Activated CD4-positive, alpha-beta T cell treated with anti-CD3 and anti-CD28 coated beads, Interleukin-2, amount 10 ng/mL, durations not matched to agents 7 days and 5 days (primary cell): Measurements from ENCODE around the gene DBNL. TPM values are rescaled to one million over a fixed set of nuclear protein-coding genes. Genes with fewer than 3 reads are reported as not detected.

Experiments
- CTCF ChIA-PET: fragments of 350-600 bp; sonication (Branson Sonifier 250); formaldehyde crosslinking; loops from one replicate; lab custom pipeline; 2021; ENCODE audit warnings: antibody characterized with exemption; lab: Charles Lee
- POLR2A ChIA-PET: fragments of 350-600 bp; sonication (Branson Sonifier 250); formaldehyde crosslinking; loops from one replicate; lab custom pipeline; 2021; ENCODE audit warnings: antibody characterized with exemption; lab: Charles Lee
- DNase-seq: peaks from one replicate; pipeline ENCODE4 v3.0.0-alpha.2; 2020
- H3K27ac Mint-ChIP-seq: one replicate; pipeline ENCODE4 v1.8.0; 2021; ENCODE audit warnings: mild to moderate bottlenecking, moderate library complexity, mixed read lengths
- H3K27me3 Mint-ChIP-seq: one replicate; pipeline ENCODE4 v1.8.0; 2021; ENCODE audit warnings: mixed read lengths
- H3K36me3 Mint-ChIP-seq: one replicate; pipeline ENCODE4 v1.8.0; 2021; ENCODE audit warnings: low read depth, mixed read lengths
- H3K4me1 Mint-ChIP-seq: one replicate; pipeline ENCODE4 v1.8.0; 2021; ENCODE audit warnings: mixed read lengths
- H3K4me3 Mint-ChIP-seq: one replicate; pipeline ENCODE4 v1.8.0; 2021; ENCODE audit warnings: mild to moderate bottlenecking, moderate library complexity, mixed read lengths
- H3K9me3 Mint-ChIP-seq: one replicate; pipeline ENCODE4 v1.8.0; 2021; ENCODE audit warnings: mixed read lengths
- microRNA-seq: library from miRNA; unstranded; fragments of <30 nt; microRNA quantifications from one replicate; pipeline ENCODE4 v1.2.0, GENCODE V29; 2021; ENCODE audit warnings: borderline microRNAs expressed, borderline replicate concordance
- total RNA-seq, 2 experiments: library from RNA; stranded (reverse); gene quantifications; one replicate each; pipeline ENCODE4 v1.2.3, GENCODE V29; 2021

Gene DBNL
- total RNA-seq, 2 experiments from 2014 or later, result 152 to 168 TPM

- H3K36me3 Mint-ChIP-seq, result no peaks in the 10 kb centered on the region
- H3K9me3 Mint-ChIP-seq, result no peaks in the 10 kb centered on the region
- no peak overlapping the region for H3K27ac Mint-ChIP-seq
- ChIA-PET CTCF (interaction anchor here (2.0 kb wide), 1 partner anchor 15 kb away, joined by 9 read pairs; the partner anchor contains the start of gene POLD2), POLR2A (no interaction called here)
- peaks cover 10% of the 10 kb centered on the region for H3K4me1 Mint-ChIP-seq
- DNase-seq, result no peak
- H3K27me3 Mint-ChIP-seq, result peaks cover 13% of the 10 kb centered on the region
- H3K4me3 Mint-ChIP-seq, result no peak overlapping the region
These were observed 63.7 kb downstream of the DBNL start for GRCh38 chr7:44107961-44108767.

DNA sequence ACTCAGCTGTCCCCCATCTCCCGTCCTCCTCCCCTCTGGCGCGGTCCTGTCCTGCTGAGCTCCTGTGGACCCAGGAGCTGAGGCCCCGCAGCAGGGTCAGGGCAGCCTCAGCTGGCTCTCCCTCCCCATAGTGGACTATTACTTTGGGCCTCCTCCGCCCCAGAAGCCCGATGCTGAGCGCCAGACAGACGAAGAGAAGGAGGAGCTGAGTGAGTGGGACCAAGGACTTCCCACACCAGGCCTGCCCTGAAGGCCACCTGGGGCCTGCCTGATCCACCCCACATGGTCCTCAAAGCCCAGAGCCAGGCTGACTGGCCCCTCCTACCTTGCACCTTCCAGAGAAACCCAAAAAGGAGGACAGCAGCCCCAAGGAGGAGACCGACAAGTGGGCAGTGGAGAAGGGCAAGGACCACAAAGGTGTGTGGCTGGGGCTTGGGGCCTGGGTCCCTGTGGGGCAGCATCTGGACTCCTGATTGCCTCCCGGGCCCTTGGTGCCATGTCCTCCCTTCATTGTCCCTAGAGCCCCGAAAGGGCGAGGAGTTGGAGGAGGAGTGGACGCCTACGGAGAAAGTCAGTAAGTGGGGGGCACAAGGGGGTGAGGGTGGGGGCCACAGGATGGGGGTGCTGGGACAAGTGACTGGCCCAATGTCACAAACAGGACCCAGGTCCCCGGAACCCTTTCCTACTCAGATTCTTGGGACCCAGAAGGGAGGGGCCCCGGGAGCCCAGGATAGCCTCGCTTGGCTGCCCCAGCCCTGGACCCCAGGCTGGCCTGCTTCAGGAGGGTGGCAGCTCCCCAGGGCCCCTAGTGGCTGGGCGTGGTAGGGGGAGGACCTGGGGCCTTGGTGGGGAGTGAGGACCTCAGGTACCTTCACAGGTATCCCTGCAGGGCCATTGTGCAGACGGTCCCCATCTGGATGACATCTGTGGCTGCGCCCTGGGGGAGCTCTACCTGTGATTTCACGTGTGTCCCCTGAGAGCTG, 64.6 kb downstream of the DBNL start:
- ChIA-PET CTCF (interaction anchor here (0.6 to 3.9 kb wide), 3 partner anchors 11 to 26 kb away, joined by 4 to 16 read pairs (median 9); partner anchors contain the start of gene POLD2), POLR2A (no interaction called here)
- no peak overlapping the region for H3K27ac Mint-ChIP-seq
- no peaks in the 10 kb centered on the region for H3K9me3 Mint-ChIP-seq
- no peak overlapping the region for H3K4me3 Mint-ChIP-seq
- H3K4me1 Mint-ChIP-seq, result peaks cover 10% of the 10 kb centered on the region
- H3K36me3 Mint-ChIP-seq, result no peaks in the 10 kb centered on the region
- DNase-seq, result no peak
- peaks cover 8% of the 10 kb centered on the region for H3K27me3 Mint-ChIP-seq

GRCh38 chr7:44109991-44110390, 65.5 kb downstream of the DBNL start:
- peaks cover 8% of the 10 kb centered on the region for H3K27me3 Mint-ChIP-seq
- H3K4me1 Mint-ChIP-seq, result peaks cover 7% of the 10 kb centered on the region
- H3K27ac Mint-ChIP-seq, result no peak overlapping the region
- no peak for DNase-seq
- ChIA-PET CTCF (interaction anchor here (0.6 to 3.9 kb wide), 3 partner anchors 12 to 25 kb away, joined by 4 to 16 read pairs (median 9); partner anchors contain the start of gene POLD2), POLR2A (no interaction called here)
- H3K36me3 Mint-ChIP-seq, result no peaks in the 10 kb centered on the region
- no peak overlapping the region for H3K4me3 Mint-ChIP-seq
- H3K9me3 Mint-ChIP-seq, result no peaks in the 10 kb centered on the region

DNA sequence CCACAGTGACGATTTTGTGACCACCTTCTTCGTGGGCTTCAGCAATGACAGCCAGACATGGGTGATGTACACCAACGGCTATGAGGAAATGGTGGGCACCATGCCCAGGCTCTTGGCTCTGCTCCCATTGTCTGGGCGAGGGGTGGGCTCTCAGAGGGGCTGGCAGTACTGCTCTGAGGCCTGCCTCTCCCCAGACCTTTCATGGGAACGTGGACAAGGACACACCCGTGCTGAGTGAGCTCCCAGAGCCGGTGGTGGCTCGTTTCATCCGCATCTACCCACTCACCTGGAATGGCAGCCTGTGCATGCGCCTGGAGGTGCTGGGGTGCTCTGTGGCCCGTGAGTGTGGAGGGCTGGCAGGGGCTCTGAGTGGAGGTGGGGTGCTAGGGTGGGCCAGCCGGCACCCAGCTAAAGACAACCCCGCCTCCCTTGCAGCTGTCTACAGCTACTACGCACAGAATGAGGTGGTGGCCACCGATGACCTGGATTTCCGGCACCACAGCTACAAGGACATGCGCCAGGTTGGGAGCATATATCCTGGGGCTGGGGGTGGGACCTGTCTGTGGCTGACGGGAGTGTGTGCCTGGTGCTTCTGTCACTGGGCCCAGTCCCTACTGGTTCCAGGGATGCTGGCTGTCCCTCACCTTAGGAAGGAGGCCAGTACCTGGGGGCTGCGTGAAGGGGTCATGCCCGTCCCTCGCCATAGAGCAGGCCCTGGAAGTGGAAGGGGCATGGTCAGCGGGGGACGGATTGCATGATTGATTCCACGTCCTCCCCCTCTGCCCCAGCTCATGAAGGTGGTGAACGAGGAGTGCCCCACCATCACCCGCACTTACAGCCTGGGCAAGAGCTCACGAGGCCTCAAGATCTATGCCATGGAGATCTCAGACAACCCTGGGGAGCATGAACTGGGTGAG, 66.5 kb downstream of the DBNL start:
- POLR2A ChIA-PET, result no interaction called here
- no peaks in the 10 kb centered on the region for H3K27me3 Mint-ChIP-seq

More for the DNA sequence above, 66.5 kb downstream of the DBNL start:
- no peak for DNase-seq
- CTCF ChIA-PET, result interaction anchor here (1.6 to 3.9 kb wide), 2 partner anchors 10 to 13 kb away, joined by 6 to 16 read pairs; no protein-coding TSS in a partner anchor
- no peak overlapping the region for H3K4me3 Mint-ChIP-seq
- no peaks in the 10 kb centered on the region for H3K36me3 Mint-ChIP-seq
- H3K9me3 Mint-ChIP-seq, result no peaks in the 10 kb centered on the region
- H3K4me1 Mint-ChIP-seq, result no peaks in the 10 kb centered on the region
- no peak overlapping the region for H3K27ac Mint-ChIP-seq

Small RNAs within 50 kb of the gene (microRNA-seq; reads per million reads assigned to microRNA genes)
- 0.63 reads per million for gene MIR6837
- 1.3 reads per million for gene MIR6838

Other genes with a start within 250 kb of the DBNL start
- gene MRPS24, start 175.2 kb upstream of the DBNL start, total RNA-seq, result 10 to 100 TPM; 77.6 to 84.0 TPM
- gene URGCP, start 138.1 kb upstream of the DBNL start, total RNA-seq, result 10 to 100 TPM; 23.4 to 27.1 TPM
- gene UBE2D4, start 118.3 kb upstream of the DBNL start, total RNA-seq, result 1 to 10 TPM; 7.8 to 8.0 TPM
- not detected for gene SPDYE1, start 46.8 kb upstream of the DBNL start, total RNA-seq
- under 1 TPM in 1 of 2 experiments, not detected in 1; 0.32 TPM for gene PGAM2, start 20.9 kb downstream of the DBNL start, total RNA-seq
- gene POLM, start 37.8 kb downstream of the DBNL start, total RNA-seq, result 10 to 100 TPM; 31.8 to 38.2 TPM
- gene AEBP1, start 59.6 kb downstream of the DBNL start, total RNA-seq, result 1 to 10 TPM; 4.1 to 4.8 TPM
- 100 to 1,000 TPM; 117 to 128 TPM for gene POLD2, start 78.8 kb downstream of the DBNL start, total RNA-seq
- gene MYL7, start 96.6 kb downstream of the DBNL start, total RNA-seq, result not detected
- gene GCK, start 144.7 kb downstream of the DBNL start, total RNA-seq, result not detected
- 10 to 100 TPM; 62.6 to 63.3 TPM for gene YKT6, start 156.3 kb downstream of the DBNL start, total RNA-seq